Left lung (tissue), 10 donors: ENCODE measurements around the gene UBP1. TPM values are rescaled to one million over a fixed set of nuclear protein-coding genes. Genes with fewer than 3 reads are reported as not detected.

Experiments
- ATAC-seq: fragments of 200-7000 bp; cut with Tn5 transposase; one replicate; pipeline ENCODE4 v1.9.1; 2020; ENCODE audit warnings: moderate library complexity
- DNase-seq, 4 donors: peaks; one replicate each; pipeline ENCODE4 v3.0.0-alpha.2; 2013 to 2020
- H3K27ac ChIP-seq, 2 donors: fragments of 200-600 bp; sonication (generic) in 1 of 2; one replicate each; pipeline versions ENCODE4 v1.5.0 to v1.8.0; 2020 to 2021
- H3K27me3 ChIP-seq, 2 donors: fragments of 200-600 bp; sonication (generic) in 1 of 2; one replicate each; pipeline versions ENCODE4 v1.5.0 to v1.8.0; 2020 to 2021
- H3K36me3 ChIP-seq, 2 donors: fragments of 200-600 bp; sonication (generic) in 1 of 2; one replicate each; pipeline versions ENCODE4 v1.5.0 to v1.8.0; 2020 to 2021
- H3K4me1 ChIP-seq, 2 donors: fragments of 200-600 bp; one replicate each; pipeline ENCODE4 v1.8.0; 2021
- H3K4me3 ChIP-seq, 2 donors: fragments of 200-600 bp; sonication (generic) in 1 of 2; one replicate each; pipeline versions ENCODE4 v1.5.0 to v1.8.0; 2020 to 2021; ENCODE audit warnings: mild to moderate bottlenecking in 1 of 2
- H3K9me3 ChIP-seq, 2 donors: fragments of 200-600 bp; sonication (generic) in 1 of 2; one replicate each; pipeline versions ENCODE4 v1.5.0 to v1.8.0; 2020 to 2021
- CTCF ChIP-seq, 2 donors: fragments of 200-600 bp; sonication (generic) in 1 of 2; IDR thresholded peaks; one replicate each; pipeline versions ENCODE4 v1.5.0 to v1.8.0; 2021; ENCODE audit warnings: antibody characterized with exemption in 2 of 2
- intact Hi-C, 2 donors: fragments of 100-400 bp; cut with DNase I; formaldehyde crosslinking; loops; one replicate each; pipeline versions ENCODE4 v1.11.2 to v1.14.2; 2022
- polyA plus RNA-seq, 6 donors: library from polyadenylated mRNA; unstranded; fragments of 120-200 nt; gene quantifications; one replicate each; pipeline ENCODE4 v1.2.1, GENCODE V29; 2013; ENCODE audit not compliant: insufficient read length in 6 of 6
- total RNA-seq, 2 donors: library from RNA; stranded (reverse); fragmentation: NEBNext Ultra II Directional; extraction: Animal tissue kit (Norgen Biotek cat#: 25700); gene quantifications; one replicate each; pipeline ENCODE4 v1.2.1, GENCODE V29; 2021
- donor health status: DM: no; HTN: yes; CAD: no.
- donor health status: DM: no; HTN: no; CAD: no.

UBP1 gene
- total and polyA plus RNA-seq, 8 donors: 60.9 to 135 (median 124) TPM

DNA sequence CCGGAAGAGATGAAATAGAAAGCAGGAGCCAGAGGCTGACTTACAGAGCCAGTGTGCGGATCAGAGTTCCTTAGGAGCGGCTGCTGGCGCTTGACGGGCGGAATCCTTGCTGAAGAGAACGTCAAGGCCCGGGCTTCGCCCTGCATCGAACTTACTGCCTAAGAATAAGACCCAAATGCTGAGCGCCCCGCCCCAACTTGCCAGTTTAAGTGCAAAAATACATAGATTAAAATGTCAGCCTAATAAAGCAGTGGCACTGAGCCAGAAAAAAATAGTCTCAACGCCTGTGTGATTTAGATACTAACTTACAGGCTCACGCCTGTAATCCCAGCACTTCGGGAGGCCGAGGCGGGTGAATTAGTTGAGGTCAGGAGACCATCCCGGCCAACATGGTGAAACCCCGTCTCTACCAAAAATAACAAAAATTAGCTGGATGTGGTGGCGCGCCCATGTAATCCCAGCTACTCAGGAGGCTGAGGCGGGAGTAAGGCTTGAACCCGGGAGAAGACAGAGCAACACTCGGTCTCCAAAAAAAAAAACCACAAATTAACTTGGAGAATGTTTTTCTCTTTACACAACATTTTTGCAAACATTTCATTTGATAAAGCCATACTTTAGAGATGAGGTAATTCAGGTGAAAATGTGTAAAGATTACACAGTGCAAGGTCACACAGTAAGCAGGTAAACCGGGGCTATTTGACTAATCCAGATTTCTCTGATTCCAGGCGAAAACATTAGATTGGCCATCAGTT, 1.2 kb upstream of the UBP1 start:
- DNase-seq (peak in 3 of 4 donors; percentile 11 to 83 (median 73)), ATAC-seq (peak; percentile 2)
- H3K9me3 ChIP-seq: no peaks in the 10 kb centered on the region
- peak overlapping the region; percentile 97 to 99 for H3K27ac ChIP-seq
- H3K4me3 ChIP-seq: peak overlapping the region; percentile 46 to 93
- no peak for TF ChIP-seq CTCF (IDR thresholded peaks at IDR 0.05)
- intact Hi-C loops: no loop called here
- H3K27me3 ChIP-seq: no peaks in the 10 kb centered on the region
- no peaks in the 10 kb centered on the region for H3K36me3 ChIP-seq
- peaks cover 23 to 34% of the 10 kb centered on the region in 2 donors for H3K4me1 ChIP-seq

GRCh38 chr3:33439546-33440327, 468 bp downstream of the UBP1 start:
- intact Hi-C loops: no loop called here
- DNase-seq: peak; percentile 37 to 91 (median 52)
- H3K4me3 ChIP-seq: peak overlapping the region; percentile 79 to 93
- peaks cover 25 to 51% of the 10 kb centered on the region in 2 donors for H3K4me1 ChIP-seq
- H3K9me3 ChIP-seq: no peaks in the 10 kb centered on the region
- H3K36me3 ChIP-seq: no peaks in the 10 kb centered on the region
- TF ChIP-seq CTCF (IDR thresholded peaks at IDR 0.05): no peak
- H3K27me3 ChIP-seq: no peaks in the 10 kb centered on the region
- peak overlapping the region; percentile 97 to 99 for H3K27ac ChIP-seq
- peak; percentile 13 for ATAC-seq

- ATAC-seq (peak; percentile 0), DNase-seq (peak in 1 of 4 donors; percentile 17)
- no peaks in the 10 kb centered on the region for H3K9me3 ChIP-seq
- H3K4me3 ChIP-seq: peak overlapping the region; percentile 79 to 93
- peaks cover 25 to 58% of the 10 kb centered on the region in 2 donors for H3K4me1 ChIP-seq
- H3K36me3 ChIP-seq: no peaks in the 10 kb centered on the region
- H3K27me3 ChIP-seq: no peaks in the 10 kb centered on the region
- peak overlapping the region; percentile 97 to 99 for H3K27ac ChIP-seq
- TF ChIP-seq CTCF (IDR thresholded peaks at IDR 0.05): no peak
- intact Hi-C loops: no loop called here
Measured at GRCh38 chr3:33438881-33439545, 1.2 kb downstream of the UBP1 start.

- ATAC-seq: no peak
- DNase-seq: peak in 2 of 4 donors; percentile 28 to 53
- TF ChIP-seq CTCF (IDR thresholded peaks at IDR 0.05): no peak
- no peaks in the 10 kb centered on the region for H3K9me3 ChIP-seq
- H3K4me3 ChIP-seq: peak overlapping the region; percentile 79 to 93
- H3K27me3 ChIP-seq: no peaks in the 10 kb centered on the region
- intact Hi-C loops: no loop called here
- H3K27ac ChIP-seq: peak overlapping the region; percentile 97 to 99
- no peaks in the 10 kb centered on the region for H3K36me3 ChIP-seq
- peaks cover 25 to 65% of the 10 kb centered on the region in 2 donors for H3K4me1 ChIP-seq
Measured at GRCh38 chr3:33438284-33438668, 1.9 kb downstream of the UBP1 start.
